GM18498 (cell line): ENCODE data around the gene AGBL1.

Experiments
- ATAC-seq: cut with Tn5 transposase; IDR thresholded peaks from one replicate; pipeline ENCODE4 v1.9.1; 2021; ENCODE audit warnings: mild to moderate bottlenecking, moderate library complexity; ENCODE audit not compliant: unreplicated experiment

The AGBL1 gene

DNA sequence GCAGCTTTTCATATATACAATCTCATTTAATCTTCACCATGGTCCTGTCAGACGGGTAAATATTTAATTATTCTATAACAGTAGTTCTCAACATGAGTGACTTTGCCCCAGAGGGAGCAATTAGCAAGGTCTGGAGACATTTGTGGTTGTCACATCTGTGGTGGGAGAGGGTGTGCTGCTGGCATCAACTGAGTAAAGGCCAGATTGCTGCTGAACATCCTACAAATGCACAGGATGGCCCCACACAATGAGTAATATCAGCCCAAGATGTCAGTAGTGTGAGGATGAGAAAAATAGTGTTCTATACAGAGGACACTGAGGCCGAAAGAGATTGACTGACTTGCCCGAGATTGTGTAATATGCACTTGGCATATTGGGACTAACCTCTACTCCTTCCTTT is 156.0 kb downstream of the AGBL1 start:
- no peak for ATAC-seq

DNA sequence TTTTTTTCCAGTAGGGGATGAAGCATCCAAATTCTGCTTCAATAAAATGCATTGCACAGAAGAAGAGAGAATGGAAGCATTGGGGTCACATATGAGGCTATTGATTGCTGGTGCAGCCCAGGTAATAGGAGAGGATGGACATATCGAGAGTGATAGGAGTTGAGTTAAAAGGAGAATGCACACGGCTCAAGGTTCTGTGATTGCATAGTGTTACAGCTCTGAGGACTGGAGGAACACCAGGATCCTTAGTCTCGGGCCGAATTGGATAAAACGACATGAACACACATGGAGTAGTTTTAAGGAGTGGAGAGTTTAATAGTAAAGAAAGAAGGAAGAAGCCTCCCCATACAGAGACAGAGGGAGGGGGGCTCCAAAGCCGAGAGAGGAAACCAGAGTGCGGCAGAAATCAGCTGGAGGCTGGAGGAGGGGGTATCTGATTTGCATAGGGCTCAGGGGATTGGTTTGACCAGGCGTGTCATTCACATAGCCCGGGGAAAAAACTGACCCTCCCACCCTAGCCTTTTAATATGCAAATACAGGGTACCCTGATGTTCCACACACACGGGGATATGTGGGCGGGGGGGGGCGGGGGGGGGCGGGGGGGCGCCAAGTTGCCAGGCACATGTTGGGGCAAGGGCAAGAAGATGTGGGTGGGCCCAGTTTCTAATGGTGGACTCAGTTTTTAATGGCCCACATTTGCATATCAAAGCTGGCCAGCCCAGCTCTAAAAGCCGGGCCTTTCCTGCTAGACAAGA is 156.9 kb downstream of the AGBL1 start:
- no peak for ATAC-seq

DNA sequence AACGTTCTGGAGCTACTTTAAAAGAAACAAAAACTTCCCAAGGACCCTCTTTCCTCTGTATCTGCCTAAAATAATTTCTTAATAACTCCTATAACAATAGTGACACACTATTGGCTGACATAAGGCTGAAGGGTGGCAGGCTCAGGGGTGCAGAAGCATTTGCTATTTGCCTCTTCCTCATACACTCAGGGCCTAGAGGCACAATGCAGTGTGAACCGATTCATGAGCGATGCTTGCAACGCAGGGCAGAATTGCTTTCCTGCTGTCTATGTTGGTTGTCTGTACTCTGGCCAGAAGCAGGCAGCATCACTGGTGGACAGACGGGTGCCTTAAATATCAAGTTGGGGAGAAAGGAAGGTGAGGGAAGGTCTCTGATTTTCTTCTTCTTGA is 157.4 kb downstream of the AGBL1 start:
- ATAC-seq = no peak

DNA sequence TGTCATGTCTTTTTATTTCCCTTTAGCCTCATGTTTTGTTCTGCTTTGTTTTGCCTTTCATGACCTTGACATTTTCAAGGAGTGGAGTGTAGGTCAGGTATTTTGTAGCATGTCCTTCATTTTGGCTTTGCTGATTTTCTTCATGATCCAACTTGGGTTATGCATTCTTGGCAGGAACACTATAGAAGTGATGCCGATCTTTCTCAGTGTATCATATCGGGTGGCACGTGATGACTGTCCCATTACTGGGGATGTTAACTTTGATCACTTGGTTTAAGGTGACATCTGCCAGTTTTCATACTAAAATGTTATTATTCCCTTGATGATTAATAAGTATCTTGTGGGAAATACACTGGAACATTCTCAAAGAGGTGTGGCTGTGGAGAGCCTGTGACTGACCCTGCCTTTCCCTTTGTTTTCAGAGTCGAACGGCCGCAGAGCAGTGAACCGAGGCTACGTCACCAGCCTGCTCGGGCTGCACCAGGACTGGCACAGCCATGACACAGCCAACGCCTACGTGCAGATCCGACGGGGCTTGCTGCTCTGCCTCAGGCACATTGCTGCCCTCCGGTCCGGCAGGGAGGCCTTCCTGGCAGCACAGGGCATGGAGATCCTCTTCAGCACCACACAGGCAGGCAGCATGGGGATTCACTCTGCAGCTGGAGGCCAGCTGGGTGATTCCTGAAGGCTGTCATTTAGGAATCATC is 167.7 kb downstream of the AGBL1 start:
- ATAC-seq = no peak

DNA sequence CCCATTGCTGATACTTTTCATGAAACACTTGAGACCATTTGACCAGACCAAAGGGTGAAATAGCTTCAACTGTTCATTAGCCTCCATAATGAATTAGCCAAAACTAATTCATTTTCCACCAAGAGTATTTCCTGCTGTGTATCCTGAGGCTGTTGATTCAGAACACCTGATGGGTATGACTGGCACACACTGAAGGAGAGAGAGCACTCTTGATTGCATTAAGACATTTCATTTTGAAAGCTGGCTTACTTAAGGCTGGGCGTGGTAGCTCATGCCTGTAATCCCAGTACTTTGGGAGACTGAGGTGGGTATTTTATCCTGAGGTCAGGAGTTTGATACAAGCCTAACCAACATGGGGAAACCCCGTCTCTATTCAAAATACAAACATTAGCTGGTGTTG is 175.6 kb downstream of the AGBL1 start:
- no peak for ATAC-seq

DNA sequence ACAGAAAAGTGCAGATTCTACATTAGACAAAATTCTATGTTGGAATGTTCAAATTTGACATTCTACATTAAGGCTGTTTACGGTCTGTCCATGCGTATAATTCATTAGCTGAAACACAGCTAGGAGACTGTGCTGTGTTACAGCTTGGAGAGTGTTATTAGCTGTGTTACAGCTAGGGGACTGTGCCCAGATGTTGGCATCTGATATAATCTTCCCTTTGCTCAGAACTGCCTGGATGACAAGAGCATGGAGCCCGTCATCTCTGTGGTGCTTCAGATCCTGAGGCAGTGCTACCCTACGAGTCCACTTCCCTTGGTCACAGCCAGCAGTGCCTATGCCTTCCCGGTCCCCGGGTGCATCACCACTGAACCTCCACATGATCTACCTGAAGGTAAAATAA is 177.0 kb downstream of the AGBL1 start:
- no peak for ATAC-seq

DNA sequence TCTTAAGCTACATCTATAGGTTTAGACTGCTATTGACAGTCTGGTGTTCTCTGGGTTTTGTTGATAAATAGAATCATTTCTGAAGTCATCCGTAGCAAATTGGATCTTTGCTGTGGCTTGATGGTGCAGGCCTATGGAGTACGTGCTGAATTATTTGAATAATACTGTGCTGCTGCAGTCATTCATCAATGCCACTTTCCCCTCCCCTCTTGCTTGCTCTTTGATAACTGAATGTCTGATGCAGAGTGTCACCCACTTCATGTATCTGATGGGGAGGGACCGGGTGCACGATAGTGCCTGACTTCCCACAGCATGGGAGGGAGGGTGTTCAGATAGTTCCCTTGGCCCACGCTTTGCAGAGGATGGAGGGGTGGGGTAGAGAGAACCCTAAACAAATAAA is 179.9 kb downstream of the AGBL1 start:
- no peak for ATAC-seq

DNA sequence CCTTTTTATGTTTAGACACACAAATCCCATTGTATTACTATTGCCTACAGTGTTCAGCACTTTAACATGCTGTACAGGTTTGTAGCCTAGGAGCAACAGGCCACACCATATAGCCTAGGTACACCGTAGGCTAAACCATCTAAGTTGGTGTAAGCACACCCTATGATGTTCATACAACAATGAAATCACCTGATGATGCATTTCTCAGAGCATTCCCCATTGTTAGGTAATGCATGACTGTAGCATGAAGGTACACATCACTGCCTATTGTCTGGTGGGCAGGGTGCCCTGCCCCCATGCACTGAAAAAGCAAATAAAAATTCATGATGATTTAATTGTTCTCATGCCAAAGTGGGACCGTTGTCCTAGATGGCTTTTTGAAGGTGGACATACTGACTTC is 183.6 kb downstream of the AGBL1 start:
- no peak for ATAC-seq

DNA sequence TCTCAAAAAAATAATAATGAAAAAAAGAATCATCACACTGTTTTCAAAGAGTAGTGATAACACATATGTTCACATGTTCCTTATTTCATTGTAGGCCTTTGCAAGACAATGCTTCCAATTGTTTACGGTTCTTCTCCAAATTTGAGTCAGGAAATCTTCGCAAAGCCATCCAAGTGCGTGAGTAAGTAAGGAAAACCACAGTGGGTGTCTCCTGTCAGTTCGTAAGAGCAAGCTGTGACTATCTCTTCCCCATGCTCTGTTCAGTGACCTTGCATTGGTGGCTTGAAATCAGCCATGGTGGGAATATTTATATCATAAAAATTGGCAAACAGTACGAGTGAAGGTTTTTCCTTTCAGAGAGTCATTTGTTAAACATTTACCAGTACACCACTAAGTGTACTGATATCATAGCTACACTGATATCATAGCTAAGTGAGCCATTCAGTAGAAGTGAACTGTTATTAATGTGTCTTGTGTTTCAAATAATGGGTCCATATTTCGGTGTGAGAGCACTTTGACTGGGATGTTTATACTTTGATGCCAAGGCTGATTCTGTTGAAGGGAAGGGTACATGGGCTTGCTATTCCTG is 187.3 kb downstream of the AGBL1 start:
- no peak for ATAC-seq

DNA sequence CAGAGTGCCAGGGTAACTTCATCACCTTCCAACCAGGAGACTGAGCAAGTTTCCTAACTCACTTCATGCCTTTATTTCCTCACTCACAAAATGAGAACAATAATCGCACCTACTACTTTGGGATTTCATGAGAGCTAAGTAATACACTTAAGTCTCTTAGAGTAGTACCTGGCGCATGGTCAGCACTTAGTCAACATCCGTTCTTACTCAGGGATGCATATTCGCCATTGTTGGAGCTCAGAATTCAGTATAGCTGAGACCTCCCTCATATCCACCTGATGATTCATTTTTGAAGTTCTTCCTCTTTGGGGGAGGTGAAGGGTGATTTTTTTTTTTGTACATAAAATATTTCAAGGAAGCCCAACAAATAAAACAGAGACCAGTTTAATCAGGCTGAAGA is 188.2 kb downstream of the AGBL1 start:
- no peak for ATAC-seq

DNA sequence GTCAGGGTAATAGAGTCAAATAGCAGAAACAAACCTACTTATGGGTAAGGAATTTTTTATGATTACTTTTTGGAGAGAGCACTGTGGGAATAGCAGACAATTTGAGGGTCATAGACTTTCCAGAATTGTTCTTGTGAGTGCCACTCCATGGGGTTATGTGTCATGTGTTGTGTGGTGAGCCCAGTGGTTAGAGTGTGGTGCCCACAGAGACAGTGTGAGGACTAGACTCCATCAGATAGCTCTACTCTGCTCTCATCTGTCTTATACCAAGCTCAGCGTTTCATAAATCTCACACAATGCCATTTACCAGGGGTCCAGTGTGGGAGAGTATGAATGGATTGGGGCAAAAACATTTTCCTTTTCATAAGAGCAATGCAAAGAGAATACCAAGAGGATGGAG is 188.9 kb downstream of the AGBL1 start:
- no peak for ATAC-seq

DNA sequence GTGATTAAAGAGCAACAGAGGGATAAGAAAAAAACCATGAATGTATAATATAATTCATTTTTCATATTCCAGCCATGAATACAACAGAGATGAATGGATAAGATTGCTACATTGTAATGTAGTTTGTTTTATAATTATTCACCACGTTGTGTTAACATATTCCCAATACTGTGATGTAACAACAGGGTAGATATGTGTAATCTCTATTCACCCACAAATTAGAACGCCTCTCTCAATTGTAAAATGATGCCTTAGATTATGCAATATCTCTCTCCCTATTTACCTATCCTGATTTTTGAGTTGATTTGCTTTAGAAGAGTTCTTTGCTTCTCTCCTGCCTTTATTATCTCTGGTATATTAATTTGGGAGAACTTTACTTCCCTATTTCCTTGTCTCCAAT is 193.6 kb downstream of the AGBL1 start:
- no peak for ATAC-seq

DNA sequence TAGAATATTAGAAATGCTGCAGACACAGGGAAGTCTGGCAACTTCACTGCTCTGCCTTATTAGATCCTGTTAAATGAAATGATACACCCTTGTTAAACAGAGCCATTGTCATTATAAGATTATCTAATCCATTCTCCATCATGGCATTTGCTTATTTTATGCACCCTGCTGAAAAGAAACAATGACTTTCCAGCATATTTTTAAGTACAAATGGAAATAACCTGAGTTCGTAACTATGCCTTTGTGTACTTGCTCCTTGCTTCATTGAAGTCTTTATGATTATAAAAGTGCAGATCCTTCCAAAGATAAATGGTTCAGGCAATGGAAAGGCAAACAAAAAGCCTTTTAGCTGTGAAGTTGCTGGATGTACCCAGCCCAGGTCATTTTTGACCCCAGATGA is 195.7 kb downstream of the AGBL1 start:
- no peak for ATAC-seq

DNA sequence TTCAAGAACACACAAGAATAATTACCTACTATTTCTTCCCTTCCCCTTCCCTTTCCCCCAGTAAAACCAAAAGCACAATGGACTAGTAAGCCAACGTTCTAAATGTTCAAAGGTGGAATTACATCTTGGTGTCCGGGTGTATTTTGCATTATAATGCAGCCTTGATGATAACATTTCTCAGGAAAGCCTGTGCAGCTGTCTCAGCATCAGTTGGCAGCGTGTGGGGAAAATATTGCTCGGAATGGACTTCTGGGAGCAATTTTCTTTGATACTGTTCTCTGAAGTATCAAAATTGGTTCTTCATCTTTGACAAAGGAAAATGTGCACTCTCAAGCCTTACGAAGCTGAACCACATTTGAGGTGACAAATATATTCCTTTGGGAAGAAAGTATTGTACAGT is 198.9 kb downstream of the AGBL1 start:
- no peak for ATAC-seq

DNA sequence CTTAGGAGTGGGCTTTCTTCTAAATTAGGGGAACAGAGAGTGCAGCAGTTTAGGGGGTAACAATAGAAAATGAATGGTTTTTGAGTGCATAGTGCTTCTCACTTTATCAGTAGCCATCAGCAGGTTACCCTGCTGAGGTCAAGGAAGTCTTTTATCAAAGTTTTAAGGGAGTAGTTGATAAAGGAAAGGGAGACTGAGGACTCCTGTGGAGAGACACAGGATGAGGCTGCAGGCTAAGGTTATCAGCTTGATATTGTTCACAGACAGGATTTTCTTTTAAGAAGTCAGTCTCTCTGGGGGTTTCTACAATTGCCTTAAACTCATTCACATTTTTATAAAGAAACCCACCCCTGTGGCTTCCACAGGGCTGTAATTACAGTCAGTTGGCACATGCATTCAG is 205.0 kb downstream of the AGBL1 start:
- no peak for ATAC-seq

DNA sequence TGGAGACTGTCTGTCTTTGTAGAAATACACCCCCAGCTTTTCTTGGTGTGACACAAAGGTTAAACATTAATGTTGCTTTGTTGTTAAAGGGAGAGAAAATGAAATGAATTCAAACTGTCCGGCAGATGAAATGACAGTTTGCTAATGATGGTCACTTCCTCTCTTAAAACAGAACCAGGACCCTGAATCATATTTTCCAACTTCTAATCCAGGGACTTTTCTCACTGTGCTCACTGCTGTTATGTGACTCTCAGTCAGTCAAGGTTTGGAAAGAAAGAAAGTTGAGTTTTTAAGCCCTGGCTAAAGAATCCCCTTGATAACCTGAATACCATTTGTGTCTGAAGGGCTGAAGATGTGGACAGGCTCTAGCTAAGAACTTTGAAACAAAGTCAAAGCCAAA is 215.8 kb downstream of the AGBL1 start:
- ATAC-seq = no peak

DNA sequence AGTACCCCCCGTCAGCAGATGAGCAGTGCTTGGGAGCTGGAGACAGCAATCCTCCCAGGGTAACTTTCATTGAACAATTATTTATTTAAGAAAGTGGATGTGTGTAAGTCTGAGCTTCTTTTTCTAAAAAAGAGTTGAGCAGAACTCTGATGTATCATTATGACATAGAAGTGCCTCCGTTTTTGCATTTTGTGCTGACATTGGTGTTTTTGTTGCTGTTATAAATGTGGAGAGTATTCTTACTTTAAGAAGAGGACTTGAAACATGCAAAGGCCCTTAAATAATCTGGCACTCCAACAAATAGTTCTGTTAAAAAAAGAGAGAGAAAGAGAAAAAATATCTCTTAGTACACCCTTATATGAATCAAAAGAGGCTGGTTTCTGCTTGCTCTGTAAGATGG is 217.1 kb downstream of the AGBL1 start:
- ATAC-seq = no peak

DNA sequence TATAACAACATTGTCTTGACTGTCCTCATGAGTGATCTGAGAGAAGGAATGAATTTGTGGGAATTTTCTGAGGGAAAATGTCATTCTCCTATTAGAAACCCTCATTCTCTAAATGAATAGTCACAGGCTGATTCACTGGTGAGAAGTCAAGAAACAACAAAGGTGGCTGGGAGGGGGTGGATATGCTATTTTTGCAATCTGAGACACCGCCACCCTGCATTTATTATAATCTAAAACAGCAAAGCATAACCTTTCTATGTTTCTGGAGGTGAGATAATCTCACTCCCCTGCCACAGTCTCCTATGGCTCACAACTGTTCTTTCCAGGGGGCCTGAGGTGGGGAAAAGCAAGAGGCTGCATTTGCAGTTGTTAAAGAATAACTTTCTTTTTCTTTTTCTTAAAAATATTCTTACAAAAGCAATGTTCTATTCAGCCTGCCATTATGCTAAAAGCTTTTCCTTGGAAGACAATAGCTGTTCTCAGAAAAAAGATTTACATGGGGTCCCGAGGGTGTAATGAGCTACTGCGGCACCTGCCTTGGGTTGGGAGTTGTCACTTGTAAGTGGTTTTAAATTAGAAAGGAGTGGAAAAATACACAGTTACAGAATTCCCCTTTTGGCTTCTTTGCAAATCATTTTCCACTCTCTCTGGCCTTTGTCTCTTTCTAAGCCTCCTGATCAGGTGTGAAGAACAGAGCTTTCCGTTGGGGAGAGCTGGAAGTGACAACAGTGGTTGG is 220.9 kb downstream of the AGBL1 start:
- ATAC-seq = no peak

DNA sequence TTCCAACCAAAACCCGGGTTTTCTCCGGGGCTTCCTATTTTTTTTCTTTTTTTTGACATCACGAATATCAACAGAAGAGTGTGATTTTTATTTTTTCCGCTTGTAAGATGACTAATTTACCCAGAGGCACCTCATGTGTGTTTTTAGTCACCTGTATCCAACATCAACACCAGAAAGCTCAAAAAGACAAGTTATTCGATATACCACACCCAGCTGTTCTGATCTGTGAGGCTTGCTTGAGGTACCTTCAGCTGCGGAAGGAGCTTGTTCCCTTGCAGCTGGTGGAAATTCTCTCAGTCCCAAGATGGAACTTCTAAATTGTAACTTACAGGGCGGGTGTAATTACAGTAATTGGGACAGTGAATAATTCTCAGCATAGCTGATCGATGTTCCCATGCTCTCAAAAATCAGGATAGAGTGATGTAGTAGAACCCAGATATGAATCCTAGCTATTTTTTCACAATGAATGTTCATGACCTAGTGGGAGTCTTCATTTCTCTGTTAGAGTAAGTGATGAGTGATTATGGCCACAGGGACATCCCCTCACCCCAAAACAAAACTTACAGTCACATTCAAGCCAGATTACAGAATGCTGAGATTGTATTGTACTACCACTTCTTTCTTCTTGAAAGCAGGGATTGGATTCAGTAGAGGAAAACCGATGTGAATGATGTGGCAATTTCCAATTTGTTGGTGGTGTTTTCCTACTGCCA is 232.1 kb downstream of the AGBL1 start:
- ATAC-seq = no peak

DNA sequence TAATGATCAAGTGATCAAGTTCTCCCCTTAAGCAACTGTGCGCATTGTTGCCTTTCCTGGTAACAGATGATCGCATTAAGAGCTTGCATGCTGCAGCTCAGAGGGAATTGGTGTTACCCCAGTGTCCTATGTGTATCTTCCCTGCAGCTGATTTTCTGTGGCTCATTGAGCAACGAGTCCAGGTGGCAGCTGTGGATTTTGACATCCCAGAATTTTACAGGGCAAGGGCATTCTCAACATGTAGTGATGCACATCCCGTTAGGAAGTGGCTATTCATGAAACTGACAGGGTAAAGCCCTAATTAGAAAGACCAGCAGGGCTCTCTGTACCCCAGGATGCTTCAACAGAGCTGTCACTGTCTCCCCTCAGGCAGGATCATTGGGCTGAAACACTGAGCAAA is 232.8 kb downstream of the AGBL1 start:
- no peak for ATAC-seq

DNA sequence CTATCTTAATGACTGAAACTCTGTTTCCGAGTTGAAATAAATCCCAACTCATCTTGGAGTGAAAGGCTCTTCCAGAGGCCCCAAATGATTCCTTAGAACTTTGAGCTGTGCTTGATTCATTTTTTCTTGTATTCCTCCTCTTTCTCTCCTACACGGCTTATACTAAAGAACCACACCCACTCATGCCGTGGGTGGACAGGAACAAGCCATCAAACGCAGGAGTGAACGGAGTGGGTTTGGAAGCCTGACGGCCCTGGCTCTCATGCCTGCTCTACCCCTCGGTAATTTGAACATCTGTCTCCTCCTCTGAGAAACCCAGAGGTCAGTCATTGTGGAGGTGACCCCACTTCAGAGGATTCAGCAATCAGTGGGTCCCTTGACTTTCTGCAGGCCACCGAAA is 236.5 kb downstream of the AGBL1 start:
- ATAC-seq = no peak
